Smooth muscle cell (in vitro differentiated cells): ENCODE data around the gene TPX2. TPM values are rescaled to one million over a fixed set of nuclear protein-coding genes. Genes with fewer than 3 reads are reported as not detected.

Experiments used
- DNase-seq: peaks from one replicate; lab custom pipeline; 2025; ENCODE audit not compliant: unreplicated experiment; lab: John Stamatoyannopoulos, UW
- H2AFZ ChIP-seq: fragments of 200-600 bp; sonication (generic); 2 replicates; pipeline ENCODE4 v1.6.0; 2016; ENCODE audit warnings: antibody characterized with exemption, low read depth, mild to moderate bottlenecking
- H3F3A ChIP-seq: fragments of 200-600 bp; sonication (generic); 2 replicates; pipeline ENCODE4 v1.6.0; 2017; ENCODE audit warnings: antibody characterized with exemption, low read depth
- H3K27ac ChIP-seq: fragments of 200-600 bp; sonication (generic); 2 replicates; pipeline ENCODE4 v1.5.1; 2016; ENCODE audit warnings: low read depth, mild to moderate bottlenecking
- H3K27me3 ChIP-seq: fragments of 200-600 bp; sonication (generic); 2 replicates; pipeline ENCODE4 v1.6.1; 2016; ENCODE audit warnings: low read depth, mild to moderate bottlenecking
- H3K36me3 ChIP-seq: fragments of 200-600 bp; sonication (generic); 2 replicates; pipeline ENCODE4 v1.5.1; 2016; ENCODE audit warnings: low read depth
- H3K4me1 ChIP-seq: fragments of 200-600 bp; sonication (generic); 2 replicates; pipeline ENCODE4 v1.5.1; 2016; ENCODE audit warnings: low read depth
- H3K4me2 ChIP-seq: fragments of 200-600 bp; sonication (generic); 2 replicates; pipeline ENCODE4 v1.6.0; 2016; ENCODE audit warnings: mild to moderate bottlenecking
- H3K4me3 ChIP-seq: fragments of 200-600 bp; sonication (generic); 2 replicates; pipeline ENCODE4 v1.5.1; 2016; ENCODE audit warnings: mild to moderate bottlenecking
- H3K79me2 ChIP-seq: fragments of 200-600 bp; sonication (generic); 2 replicates; pipeline ENCODE4 v1.6.0; 2016; ENCODE audit warnings: low read depth, mild to moderate bottlenecking
- H3K9ac ChIP-seq: fragments of 200-600 bp; sonication (generic); 2 replicates; pipeline ENCODE4 v1.6.0; 2016; ENCODE audit warnings: low read depth
- H3K9me3 ChIP-seq: fragments of 200-600 bp; sonication (generic); replicated peaks from 2 replicates; pipeline ENCODE4 v1.5.1; 2016; ENCODE audit warnings: low read depth
- H4K20me1 ChIP-seq: fragments of 200-600 bp; sonication (generic); 2 replicates; pipeline ENCODE4 v1.6.0; 2016; ENCODE audit warnings: low read depth
- WGBS: methylation state at CpG from one replicate; pipeline ENCODE4 v1.1.7; 2016; ENCODE audit warnings: low lambda C conversion rate; 5-methylcytosine and 5-hydroxymethylcytosine counted together
- polyA plus RNA-seq: library from polyadenylated mRNA; unstranded; fragments of >200 nt; fragmentation: Nextera tagmentation; extraction: Ambion mirVana; gene quantifications from 2 replicates; pipeline ENCODE4 v1.2.1, GENCODE V29; 2016
- total RNA-seq: library from RNA; depleted of rRNA; stranded (reverse); fragments of >200 nt; gene quantifications from 2 replicates; pipeline ENCODE4 v1.2.3, GENCODE V29; 2014
- TF ChIP-seq, protein P1 (sequence below): fragments of 200-600 bp; sonication (generic); IDR thresholded peaks from 2 replicates; pipeline ENCODE4 v1.5.1; 2017; ENCODE audit warnings: borderline replicate concordance, mild to moderate bottlenecking, antibody characterized with exemption; ENCODE audit not compliant: insufficient read depth, poor library complexity, severe bottlenecking

TPX2 gene
- total and polyA plus RNA-seq, 2 experiments from 2014 or later, result 21.7 to 24.5 TPM

DNA sequence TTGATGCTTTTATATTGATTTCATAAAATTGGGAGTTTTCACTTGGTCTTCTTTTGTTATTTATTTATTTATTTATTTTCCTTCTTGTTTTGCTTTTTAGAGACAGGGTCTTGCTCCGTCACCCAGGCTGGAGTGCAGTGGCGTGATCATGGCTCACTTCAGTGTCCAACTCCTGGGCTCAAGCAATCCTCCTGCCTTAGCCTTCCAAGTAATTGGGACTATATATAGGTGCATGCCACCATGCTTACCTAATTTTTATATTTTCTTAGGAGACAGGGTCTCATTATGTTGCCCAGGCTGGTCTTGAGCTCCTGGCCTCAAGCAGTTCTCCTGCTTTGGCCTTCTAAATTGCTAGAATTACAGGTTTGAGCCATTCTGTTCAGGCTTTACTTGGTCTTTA lies 41.7 kb downstream of the TPX2 start:
- TF ChIP-seq, protein P1, sequence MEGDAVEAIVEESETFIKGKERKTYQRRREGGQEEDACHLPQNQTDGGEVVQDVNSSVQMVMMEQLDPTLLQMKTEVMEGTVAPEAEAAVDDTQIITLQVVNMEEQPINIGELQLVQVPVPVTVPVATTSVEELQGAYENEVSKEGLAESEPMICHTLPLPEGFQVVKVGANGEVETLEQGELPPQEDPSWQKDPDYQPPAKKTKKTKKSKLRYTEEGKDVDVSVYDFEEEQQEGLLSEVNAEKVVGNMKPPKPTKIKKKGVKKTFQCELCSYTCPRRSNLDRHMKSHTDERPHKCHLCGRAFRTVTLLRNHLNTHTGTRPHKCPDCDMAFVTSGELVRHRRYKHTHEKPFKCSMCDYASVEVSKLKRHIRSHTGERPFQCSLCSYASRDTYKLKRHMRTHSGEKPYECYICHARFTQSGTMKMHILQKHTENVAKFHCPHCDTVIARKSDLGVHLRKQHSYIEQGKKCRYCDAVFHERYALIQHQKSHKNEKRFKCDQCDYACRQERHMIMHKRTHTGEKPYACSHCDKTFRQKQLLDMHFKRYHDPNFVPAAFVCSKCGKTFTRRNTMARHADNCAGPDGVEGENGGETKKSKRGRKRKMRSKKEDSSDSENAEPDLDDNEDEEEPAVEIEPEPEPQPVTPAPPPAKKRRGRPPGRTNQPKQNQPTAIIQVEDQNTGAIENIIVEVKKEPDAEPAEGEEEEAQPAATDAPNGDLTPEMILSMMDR, result no peak
- Histone ChIP-seq H2AFZ (no peak overlapping the region), H4K20me1 (no peaks in the 10 kb centered on the region), H3K36me3 (no peaks in the 10 kb centered on the region), H3K9ac (no peak overlapping the region), H3F3A (no peaks in the 10 kb centered on the region), H3K4me1 (no peaks in the 10 kb centered on the region), H3K27ac (no peak overlapping the region), H3K9me3 (no peaks in the 10 kb centered on the region), H3K4me2 (no peak overlapping the region), H3K27me3 (no peaks in the 10 kb centered on the region), H3K4me3 (no peak overlapping the region), H3K79me2 (no peaks in the 10 kb centered on the region)
- no peak for DNase-seq
- WGBS, result 100% methylated on average over 2 of the region's 2 CpGs

DNA sequence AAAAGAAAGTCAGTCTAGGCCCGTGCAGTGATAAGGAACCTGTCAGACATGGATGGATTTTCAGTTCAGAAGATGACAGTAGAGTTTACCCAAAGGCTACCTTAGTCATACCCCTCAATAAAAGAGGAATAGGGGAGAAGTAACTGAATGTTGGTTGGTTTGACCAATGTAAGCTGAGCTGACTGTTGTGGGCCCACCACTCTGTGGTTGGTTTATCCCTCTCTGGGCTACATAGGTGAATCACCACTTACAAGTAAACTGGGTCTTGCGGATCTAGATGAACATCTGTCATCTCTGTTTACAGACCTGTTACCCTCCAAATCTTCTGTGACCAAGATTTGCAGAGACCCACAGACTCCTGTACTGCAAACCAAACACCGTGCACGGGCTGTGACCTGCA lies 42.9 kb downstream of the TPX2 start:
- Histone ChIP-seq H4K20me1 (no peaks in the 10 kb centered on the region), H3K27me3 (no peaks in the 10 kb centered on the region), H3K4me1 (no peaks in the 10 kb centered on the region), H3K79me2 (no peaks in the 10 kb centered on the region), H3K4me3 (no peak overlapping the region), H3K9me3 (no peaks in the 10 kb centered on the region), H3F3A (no peaks in the 10 kb centered on the region), H3K36me3 (no peaks in the 10 kb centered on the region), H3K27ac (no peak overlapping the region), H3K4me2 (no peak overlapping the region), H3K9ac (no peak overlapping the region), H2AFZ (no peak overlapping the region)
- WGBS, result 98% methylated on average over 4 of the region's 4 CpGs
- DNase-seq, result no peak
- TF ChIP-seq, protein P1, result no peak

DNA sequence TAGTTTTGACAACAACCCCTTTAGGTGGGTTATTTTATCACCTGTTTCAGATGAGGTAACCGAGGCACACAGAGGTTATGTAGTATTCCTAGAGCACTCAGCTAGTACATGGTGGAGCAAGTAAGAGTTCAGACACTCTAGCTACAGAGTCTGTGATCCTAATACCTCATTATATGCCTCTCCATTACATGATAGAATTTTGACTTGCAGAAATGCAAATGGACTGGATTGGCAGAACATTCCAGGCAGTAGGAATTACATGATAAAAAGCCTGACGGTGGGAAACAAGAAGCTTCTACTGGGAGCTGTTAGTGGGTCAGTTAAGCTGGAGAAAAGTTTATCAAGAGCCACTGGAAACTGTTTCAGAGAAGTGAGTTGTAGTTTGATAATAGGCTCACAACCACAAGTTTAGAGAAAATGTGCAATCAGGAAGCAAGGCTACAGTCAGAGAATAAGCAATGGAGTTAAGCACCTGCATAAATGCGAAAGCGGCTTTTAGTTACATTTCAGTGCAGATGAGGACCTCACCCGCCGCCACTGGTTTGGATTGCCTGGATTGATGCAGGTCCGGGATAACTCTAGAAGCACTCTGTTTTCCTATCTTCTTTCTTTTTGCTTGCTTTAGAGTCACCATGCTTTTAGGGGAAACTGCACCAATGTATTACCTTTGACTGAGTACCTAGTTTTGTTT lies 45.4 kb downstream of the TPX2 start:
- TF ChIP-seq, protein P1, result no peak
- Histone ChIP-seq H2AFZ (no peak overlapping the region), H4K20me1 (no peaks in the 10 kb centered on the region), H3K36me3 (no peaks in the 10 kb centered on the region), H3F3A (no peaks in the 10 kb centered on the region), H3K4me3 (no peak overlapping the region), H3K9me3 (no peaks in the 10 kb centered on the region), H3K4me2 (no peak overlapping the region), H3K4me1 (no peaks in the 10 kb centered on the region), H3K79me2 (no peaks in the 10 kb centered on the region), H3K9ac (no peak overlapping the region), H3K27ac (no peak overlapping the region), H3K27me3 (no peaks in the 10 kb centered on the region)
- 94% methylated on average over 7 of the region's 7 CpGs for WGBS
- no peak for DNase-seq

DNA sequence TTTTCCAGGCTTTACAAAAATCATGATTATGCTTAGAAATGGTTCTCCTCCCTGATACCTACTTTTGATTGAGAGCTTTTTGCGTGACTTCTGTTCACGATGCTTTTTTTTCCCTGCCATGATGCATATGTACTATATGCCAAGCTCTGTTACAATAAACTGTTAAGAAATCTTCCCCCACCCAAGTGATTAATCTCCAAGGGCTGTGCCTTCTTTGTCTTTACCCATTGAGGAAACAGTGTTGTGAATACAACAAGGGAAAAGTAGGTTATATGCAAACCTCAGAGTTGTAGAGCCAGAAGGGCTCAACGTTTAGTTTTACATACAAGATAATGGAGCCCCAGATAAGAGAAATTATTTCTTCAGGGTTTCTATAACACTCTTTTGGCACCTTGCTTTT lies 46.0 kb downstream of the TPX2 start:
- Histone ChIP-seq H3F3A (no peaks in the 10 kb centered on the region), H2AFZ (no peak overlapping the region), H3K27ac (no peak overlapping the region), H3K9ac (no peak overlapping the region), H4K20me1 (no peaks in the 10 kb centered on the region), H3K4me2 (no peak overlapping the region), H3K27me3 (no peaks in the 10 kb centered on the region), H3K9me3 (no peaks in the 10 kb centered on the region), H3K79me2 (no peaks in the 10 kb centered on the region), H3K36me3 (no peaks in the 10 kb centered on the region), H3K4me1 (no peaks in the 10 kb centered on the region), H3K4me3 (no peak overlapping the region)
- TF ChIP-seq, protein P1, result no peak
- 95% methylated on average over 3 of the region's 3 CpGs for WGBS
- no peak for DNase-seq
